Body of pancreas (tissue), 4 donors: Measurements from ENCODE around the gene MLEC. TPM values are rescaled to one million over a fixed set of nuclear protein-coding genes. Genes with fewer than 3 reads are reported as not detected.

Experiments
- ATAC-seq: fragments of 150-250 bp; one replicate; pipeline ENCODE4 v1.9.1; 2016
- DNase-seq, 4 donors: peaks; one replicate each; pipeline ENCODE4 v3.0.0-alpha.2; 2019
- H3K27ac ChIP-seq, 4 donors: fragments of 200-600 bp; sonication (generic); 1 replicate in 3 of 4; 2 replicates in 1 of 4; pipeline versions ENCODE4 v1.5.1 to v1.6.1; 2016 to 2019; ENCODE audit warnings: mild to moderate bottlenecking in 1 of 4, mixed read lengths in 1 of 4, moderate library complexity in 1 of 4
- H3K27me3 ChIP-seq, 2 donors: fragments of 200-600 bp; sonication (generic); one replicate each; pipeline ENCODE4 v1.6.0; 2016; ENCODE audit warnings: mild to moderate bottlenecking in 1 of 2
- H3K36me3 ChIP-seq, 2 donors: fragments of 200-600 bp; sonication (generic); replicated peaks in 1 of 2; 2 replicates each; pipeline ENCODE4 v1.5.1; 2016; ENCODE audit warnings: low read depth in 2 of 2; ENCODE audit not compliant: insufficient read depth in 1 of 2
- H3K4me1 ChIP-seq: fragments of 200-600 bp; sonication (generic); one replicate; pipeline ENCODE4 v1.6.0; 2016
- H3K4me3 ChIP-seq, 2 donors: fragments of 200-600 bp; sonication (generic); 1 replicate in 1 of 2; 2 replicates in 1 of 2; pipeline ENCODE4 v1.5.1; 2016 to 2019
- H3K9me3 ChIP-seq, 3 donors: fragments of 200-600 bp; sonication (generic); 1 replicate in 2 of 3; 2 replicates in 1 of 3; pipeline ENCODE4 v1.5.1; 2016
- CTCF ChIP-seq, 7 experiments: fragments of 450-650 bp in 4 of 7; fragments of 200-600 bp in 3 of 7; sonication (generic) in 3 of 7; IDR thresholded peaks; one replicate each; pipeline ENCODE4 v1.5.1; 2016 to 2019; ENCODE audit warnings: antibody characterized with exemption in 7 of 7
- POLR2A ChIP-seq, 3 donors: fragments of 450-650 bp; IDR thresholded peaks; one replicate each; pipeline ENCODE4 v1.6.1; 2016; ENCODE audit warnings: antibody characterized with exemption in 3 of 3, mild to moderate bottlenecking in 2 of 3
- WGBS, 2 donors: methylation state at CpG; one replicate each; pipeline ENCODE4 v1.1.5; 2017; 5-methylcytosine and 5-hydroxymethylcytosine counted together
- intact Hi-C: fragments of 100-400 bp; cut with DNase I; formaldehyde crosslinking; loops from one replicate; pipeline ENCODE4 v1.15.1; 2023
- total RNA-seq, 2 donors: library from RNA; depleted of rRNA; stranded (reverse); fragments of >200 nt; gene quantifications; one replicate each; pipeline ENCODE4 v1.1.0, GENCODE V29; 2016

The MLEC gene
- total RNA-seq, 2 donors from 2014 or later: 54.7 to 107 TPM

- ATAC-seq: no peak
- TF ChIP-seq CTCF (IDR thresholded peaks at IDR 0.05) (no peak), POLR2A (IDR thresholded peaks at IDR 0.05) (no peak)
- DNase-seq: no peak
- Histone ChIP-seq H3K36me3 (no peaks in the 10 kb centered on the region), H3K27me3 (no peaks in the 10 kb centered on the region), H3K27ac (no peak overlapping the region), H3K9me3 (no peaks in the 10 kb centered on the region), H3K4me1 (no peaks in the 10 kb centered on the region), H3K4me3 (no peak overlapping the region)
- intact Hi-C loops: no loop called here
- WGBS, 2 donors: 79 to 83% methylated on average over 8 to 10 of the region's 10 CpGs
Measured at GRCh38 chr12:120654656-120655055, 32.3 kb upstream of the MLEC start.

- no peak for TF ChIP-seq POLR2A (IDR thresholded peaks at IDR 0.05)
- no peak for TF ChIP-seq CTCF (IDR thresholded peaks at IDR 0.05)
- no peak overlapping the region for H3K4me3 ChIP-seq
- H3K27ac ChIP-seq: no peak overlapping the region
- H3K36me3 ChIP-seq: no peaks in the 10 kb centered on the region
- no peaks in the 10 kb centered on the region for H3K4me1 ChIP-seq
- ATAC-seq: no peak
- H3K27me3 ChIP-seq: no peaks in the 10 kb centered on the region
- intact Hi-C loops: no loop called here
- no peak for DNase-seq
- H3K9me3 ChIP-seq: no peaks in the 10 kb centered on the region
- 90 to 100% methylated on average over 1 to 14 of the region's 14 CpGs for WGBS, 2 donors
Measured at GRCh38 chr12:120656008-120656407, 30.9 kb upstream of the MLEC start.

GRCh38 chr12:120658286-120659150, 28.4 kb upstream of the MLEC start:
- Histone ChIP-seq H3K9me3 (no peaks in the 10 kb centered on the region), H3K4me1 (peaks cover under 1% of the 10 kb centered on the region), H3K4me3 (no peak overlapping the region), H3K36me3 (no peaks in the 10 kb centered on the region), H3K27me3 (no peaks in the 10 kb centered on the region), H3K27ac (no peak overlapping the region)
- ATAC-seq (no peak), DNase-seq (no peak)
- WGBS, 2 donors: 79 to 86% methylated on average over 14 to 21 of the region's 22 CpGs
- TF ChIP-seq CTCF (IDR thresholded peaks at IDR 0.05) (no peak), POLR2A (IDR thresholded peaks at IDR 0.05) (no peak)
- intact Hi-C loops: no loop called here

- H3K4me3 ChIP-seq: no peak overlapping the region
- H3K4me1 ChIP-seq: peaks cover 3% of the 10 kb centered on the region
- no peaks in the 10 kb centered on the region for H3K36me3 ChIP-seq
- no peak for TF ChIP-seq CTCF (IDR thresholded peaks at IDR 0.05)
- TF ChIP-seq POLR2A (IDR thresholded peaks at IDR 0.05): no peak
- intact Hi-C loops: no loop called here
- H3K9me3 ChIP-seq: no peaks in the 10 kb centered on the region
- no peaks in the 10 kb centered on the region for H3K27me3 ChIP-seq
- ATAC-seq (no peak), DNase-seq (no peak)
- 55 to 63% methylated on average over 6 to 8 of the region's 8 CpGs for WGBS, 2 donors
- H3K27ac ChIP-seq: no peak overlapping the region
Measured at GRCh38 chr12:120659151-120659525, 27.8 kb upstream of the MLEC start.

GRCh38 chr12:120661432-120661831, 25.5 kb upstream of the MLEC start:
- intact Hi-C loops: no loop called here
- DNase-seq: no peak

More at GRCh38 chr12:120661432-120661831, 25.5 kb upstream of the MLEC start:
- no peak for ATAC-seq
- no peaks in the 10 kb centered on the region for H3K27me3 ChIP-seq
- TF ChIP-seq CTCF (IDR thresholded peaks at IDR 0.05): no peak
- TF ChIP-seq POLR2A (IDR thresholded peaks at IDR 0.05): no peak
- H3K4me1 ChIP-seq: peaks cover 3% of the 10 kb centered on the region
- 33 to 56% methylated on average over 2 of the region's 2 CpGs for WGBS, 2 donors
- no peaks in the 10 kb centered on the region for H3K9me3 ChIP-seq
- H3K4me3 ChIP-seq: no peak overlapping the region
- H3K36me3 ChIP-seq: no peaks in the 10 kb centered on the region
- H3K27ac ChIP-seq: no peak overlapping the region
